Heart right ventricle (tissue), 16 donors: ENCODE measurements around the gene ADK. TPM values are rescaled to one million over a fixed set of nuclear protein-coding genes. Genes with fewer than 3 reads are reported as not detected.

ENCODE experiments used
- ATAC-seq, 8 donors: fragments of 200-7000 bp; cut with Tn5 transposase; one replicate each; pipeline ENCODE4 v1.9.1; 2020; ENCODE audit warnings: mild to moderate bottlenecking in 8 of 8, moderate library complexity in 8 of 8, moderate number of reproducible peaks in 1 of 8
- DNase-seq, 2 donors: peaks; one replicate each; pipeline ENCODE4 v3.0.0-alpha.2; 2020
- H3K27ac ChIP-seq, 10 donors: fragments of 200-600 bp; sonication (generic) in 2 of 10; one replicate each; pipeline versions ENCODE4 v1.5.0 to v1.8.0; 2020 to 2022; ENCODE audit warnings: mild to moderate bottlenecking in 3 of 10
- H3K27me3 ChIP-seq, 7 donors: fragments of 200-600 bp; one replicate each; pipeline ENCODE4 v1.8.0; 2021 to 2022; ENCODE audit warnings: mild to moderate bottlenecking in 2 of 7
- H3K36me3 ChIP-seq, 9 donors: fragments of 200-600 bp; sonication (generic) in 1 of 9; one replicate each; pipeline versions ENCODE4 v1.5.0 to v1.8.0; 2020 to 2022; ENCODE audit warnings: mild to moderate bottlenecking in 2 of 9
- H3K4me1 ChIP-seq, 9 donors: fragments of 200-600 bp; sonication (generic) in 1 of 9; one replicate each; pipeline versions ENCODE4 v1.5.0 to v1.8.0; 2020 to 2022; ENCODE audit warnings: mild to moderate bottlenecking in 4 of 9
- H3K4me3 ChIP-seq, 10 donors: fragments of 200-600 bp; sonication (generic) in 2 of 10; one replicate each; pipeline versions ENCODE4 v1.5.0 to v1.8.0; 2020 to 2022; ENCODE audit warnings: mild to moderate bottlenecking in 7 of 10, moderate library complexity in 2 of 10
- H3K9me3 ChIP-seq, 11 donors: fragments of 200-600 bp in 10 of 11; sonication (generic) in 2 of 11; one replicate each; pipeline versions ENCODE4 v1.5.0 to v1.8.0; 2013 to 2022; ENCODE audit warnings: mild to moderate bottlenecking in 2 of 11, control low read depth in 1 of 11, moderate library complexity in 1 of 11
- WGBS, 2 donors: extraction: QIAGEN DNeasy Blood & Tissue Kit; methylation state at CpG; one replicate each; pipeline ENCODE4 v1.1.7; 2013; ENCODE audit warnings: inconsistent platforms in 1 of 2; 5-methylcytosine and 5-hydroxymethylcytosine counted together
- intact Hi-C, 10 donors: fragments of 100-400 bp; cut with DNase I; formaldehyde crosslinking; loops; one replicate each; pipeline versions ENCODE4 v1.11.1 to v1.14.2; 2022
- polyA plus RNA-seq, 2 donors: library from polyadenylated mRNA; stranded (reverse); fragments of 200-250 nt; gene quantifications; one replicate each; pipeline ENCODE4 v1.2.3, GENCODE V29; 2013
- total RNA-seq, 10 donors: library from RNA; stranded (reverse); fragmentation: NEBNext Ultra II Directional in 3 of 10; extraction: Animal tissue kit (Norgen Biotek cat#: 25700) in 3 of 10; gene quantifications; one replicate each; pipeline versions ENCODE4 v1.2.1 to v1.2.4, GENCODE V29; 2021 to 2023
- TF ChIP-seq, protein P1 (sequence below), 9 donors: fragments of 200-600 bp; sonication (generic) in 2 of 9; IDR thresholded peaks; one replicate each; pipeline versions ENCODE4 v1.5.0 to v1.8.0; 2021 to 2022; ENCODE audit warnings: antibody characterized with exemption in 9 of 9, mild to moderate bottlenecking in 5 of 9, moderate library complexity in 1 of 9
- donor health status: Arrhythmogenic right ventricular cardiomyopathy.
- donor health status: ischemic (EF 13 %, LVEDD 7.1; RV severe dilation, severe dysfunction).
- donor health status: healthy with polysubstance abuse.
- donor health status: DM: no; HTN: yes; CAD: no.
- donor health status: DM: no; HTN: no; CAD: no.
- donor health status: ischemic (EF 25% LVEDD 6.9; RV normal size, moderate dysfunction).
- donor health status: ischemic (EF 25% LVEDD 5.7; RV mildly dilated, moderate dysfunction).
- donor health status: healthy.
- donor health status: DM: yes; HTN: yes; CAD: no.
- donor health status: Ischemic cardiomyopathy.
- donor health status: ischemic (EF 35%, LVEDD 5.7; RV mildly dilated, moderate dysfunction).
- donor health status: nonischemic (EF 11% LVEDD 7.7; RV severe dilation, severe dysfunction).
- donor health status: DM: yes; HTN: yes; CAD: no.
- donor health status: PGD.
- donor health status: ischemic (EF 29% LVEDD 5.4; RV normal size, mild dysfunction).
- donor health status: nonischemic (EF 23%, LVEDD 6.1; RV moderate dilation, normal function).

The ADK gene
- total and polyA plus RNA-seq, 12 donors: 13.0 to 50.0 (median 39.1) TPM

DNA sequence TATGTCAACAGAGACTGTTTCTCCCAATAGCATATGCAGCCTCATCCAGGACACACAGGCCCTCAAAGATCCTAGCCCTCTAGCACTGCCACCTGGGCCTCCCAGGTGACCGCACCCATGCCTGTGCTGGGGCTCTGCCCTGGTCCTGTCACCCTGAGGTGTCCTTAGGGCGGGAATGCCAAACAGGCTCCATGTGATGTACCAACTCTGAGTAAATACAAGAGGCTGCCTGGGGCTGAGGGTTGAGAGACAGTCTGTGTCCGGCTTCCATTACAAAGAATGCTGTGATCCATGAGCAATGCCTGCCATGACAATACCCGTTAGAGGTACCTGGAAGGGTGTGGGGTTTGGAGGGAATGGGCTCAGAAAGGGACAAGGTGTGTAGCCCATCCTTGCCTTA is 592.4 kb downstream of the ADK start:
- no peak for DNase-seq
- H3K4me1 ChIP-seq: peaks cover 0 to 10% (median 6%) of the 10 kb centered on the region in 9 donors
- 95 to 100% methylated on average over 4 of the region's 4 CpGs for WGBS, 2 donors
- H3K4me3 ChIP-seq: no peak overlapping the region
- intact Hi-C loops: no loop called here
- H3K36me3 ChIP-seq: no peaks in the 10 kb centered on the region
- no peaks in the 10 kb centered on the region for H3K9me3 ChIP-seq
- no peak for ATAC-seq
- TF ChIP-seq, protein P1, sequence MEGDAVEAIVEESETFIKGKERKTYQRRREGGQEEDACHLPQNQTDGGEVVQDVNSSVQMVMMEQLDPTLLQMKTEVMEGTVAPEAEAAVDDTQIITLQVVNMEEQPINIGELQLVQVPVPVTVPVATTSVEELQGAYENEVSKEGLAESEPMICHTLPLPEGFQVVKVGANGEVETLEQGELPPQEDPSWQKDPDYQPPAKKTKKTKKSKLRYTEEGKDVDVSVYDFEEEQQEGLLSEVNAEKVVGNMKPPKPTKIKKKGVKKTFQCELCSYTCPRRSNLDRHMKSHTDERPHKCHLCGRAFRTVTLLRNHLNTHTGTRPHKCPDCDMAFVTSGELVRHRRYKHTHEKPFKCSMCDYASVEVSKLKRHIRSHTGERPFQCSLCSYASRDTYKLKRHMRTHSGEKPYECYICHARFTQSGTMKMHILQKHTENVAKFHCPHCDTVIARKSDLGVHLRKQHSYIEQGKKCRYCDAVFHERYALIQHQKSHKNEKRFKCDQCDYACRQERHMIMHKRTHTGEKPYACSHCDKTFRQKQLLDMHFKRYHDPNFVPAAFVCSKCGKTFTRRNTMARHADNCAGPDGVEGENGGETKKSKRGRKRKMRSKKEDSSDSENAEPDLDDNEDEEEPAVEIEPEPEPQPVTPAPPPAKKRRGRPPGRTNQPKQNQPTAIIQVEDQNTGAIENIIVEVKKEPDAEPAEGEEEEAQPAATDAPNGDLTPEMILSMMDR (IDR thresholded peaks at IDR 0.05): no peak
- H3K27me3 ChIP-seq: no peaks in the 10 kb centered on the region
- H3K27ac ChIP-seq: no peak overlapping the region

DNA sequence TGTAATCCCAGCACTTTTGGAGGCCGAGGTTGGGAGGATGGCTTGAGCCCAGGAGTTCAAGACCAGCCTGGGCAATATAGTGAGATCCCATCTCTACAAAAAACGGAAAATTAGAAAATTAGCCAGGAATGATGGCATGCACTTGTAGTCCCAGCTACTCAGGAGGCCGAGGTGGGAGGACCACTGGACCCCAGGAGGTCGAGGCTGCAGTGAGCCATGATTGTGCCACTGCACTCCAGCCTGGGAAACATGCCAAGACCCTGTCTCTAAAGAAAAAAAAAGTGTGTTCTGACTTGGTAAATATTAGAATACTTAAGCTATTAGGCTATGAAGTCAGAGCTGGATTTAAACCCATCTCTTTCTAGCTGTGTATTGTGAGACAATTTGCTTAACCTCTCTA is 594.4 kb downstream of the ADK start:
- DNase-seq: no peak
- H3K36me3 ChIP-seq: no peaks in the 10 kb centered on the region
- no peaks in the 10 kb centered on the region for H3K9me3 ChIP-seq
- TF ChIP-seq, protein P1 (IDR thresholded peaks at IDR 0.05): no peak
- H3K27ac ChIP-seq: no peak overlapping the region
- H3K27me3 ChIP-seq: no peaks in the 10 kb centered on the region
- H3K4me1 ChIP-seq: no peaks in the 10 kb centered on the region
- no peak for ATAC-seq
- intact Hi-C loops: no loop called here
- WGBS, 2 donors: 80 to 88% methylated on average over 4 of the region's 4 CpGs
- no peak overlapping the region for H3K4me3 ChIP-seq

DNA sequence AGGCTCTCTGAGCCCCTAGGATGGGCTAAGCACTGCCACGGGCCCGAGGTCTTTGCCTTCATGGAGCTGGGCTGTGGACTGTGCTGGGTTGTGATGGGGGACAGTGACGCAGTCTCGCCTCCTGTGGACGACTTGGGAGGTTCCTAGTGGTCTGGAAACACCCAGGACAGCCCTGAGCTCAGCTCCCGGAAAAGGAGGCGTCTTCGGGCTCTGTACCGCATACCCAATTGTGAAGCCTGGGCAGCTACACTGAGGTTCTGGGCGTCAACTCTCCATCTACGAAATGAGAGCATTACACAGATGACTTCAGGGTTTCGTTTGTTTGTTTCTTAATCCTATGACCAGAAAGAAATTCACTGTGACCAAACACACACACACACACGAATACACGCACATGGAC is 595.8 kb downstream of the ADK start:
- intact Hi-C loops: no loop called here
- Histone ChIP-seq H3K36me3 (no peaks in the 10 kb centered on the region), H3K27me3 (no peaks in the 10 kb centered on the region), H3K4me1 (no peaks in the 10 kb centered on the region), H3K4me3 (no peak overlapping the region), H3K9me3 (no peaks in the 10 kb centered on the region), H3K27ac (no peak overlapping the region)
- 91 to 96% methylated on average over 14 of the region's 14 CpGs for WGBS, 2 donors
- no peak for DNase-seq
- TF ChIP-seq, protein P1 (IDR thresholded peaks at IDR 0.05): no peak
- ATAC-seq: no peak

DNA sequence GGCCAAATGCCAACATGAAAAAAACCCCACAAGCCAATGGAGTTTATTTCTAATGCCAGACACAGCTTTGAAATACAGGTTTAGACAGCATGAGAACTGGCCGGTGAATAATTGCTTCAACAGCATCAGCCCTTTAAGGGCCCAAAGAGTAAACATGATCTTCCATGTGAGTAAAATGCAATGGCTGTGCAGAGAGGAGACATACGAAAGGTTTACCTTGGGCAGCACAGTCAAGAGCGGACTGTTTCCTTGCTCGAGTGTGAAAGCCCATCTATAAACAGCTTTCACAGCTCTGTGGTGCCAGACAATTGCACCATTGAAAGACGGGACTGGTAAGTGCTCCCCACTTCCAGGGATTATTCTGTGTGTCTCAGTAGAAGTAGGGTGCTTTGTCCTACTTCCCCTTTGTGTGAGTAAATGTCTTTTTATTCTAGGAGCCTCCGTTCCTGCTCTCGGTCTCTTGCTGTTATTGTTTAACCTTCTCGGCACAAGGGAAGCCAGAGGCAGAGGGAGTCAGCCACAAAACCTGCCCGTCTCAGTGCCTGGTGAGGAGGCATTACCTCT is 597.5 kb downstream of the ADK start:
- WGBS, 2 donors: 77 to 88% methylated on average over 9 of the region's 9 CpGs
- H3K27me3 ChIP-seq: no peaks in the 10 kb centered on the region
- H3K9me3 ChIP-seq: no peaks in the 10 kb centered on the region
- no peak overlapping the region for H3K4me3 ChIP-seq
- TF ChIP-seq, protein P1 (IDR thresholded peaks at IDR 0.05): no peak
- intact Hi-C loops: no loop called here
- ATAC-seq (no peak), DNase-seq (no peak)
- H3K4me1 ChIP-seq: no peaks in the 10 kb centered on the region
- H3K27ac ChIP-seq: no peak overlapping the region
- H3K36me3 ChIP-seq: no peaks in the 10 kb centered on the region
